Stimulated activated CD8-positive, alpha-beta memory T cell treated with anti-CD3 and anti-CD28 coated beads, Interleukin-12 subunit alpha, Interleukin-12 subunit beta, amount 100 ng/mL, for 1 hour (primary cell): ENCODE data around the gene SRRM2.
"Not testable (repeated sequence)": the region's sequence is repeated elsewhere in the genome, so short reads cannot be mapped to it uniquely, and the experiment has no call there.

Source experiments
- DNase-seq: peaks from one replicate; pipeline ENCODE4 v3.0.0-alpha.2; 2020; ENCODE audit warnings: low read depth

Gene SRRM2

GRCh38 chr16:2715064-2715463, 37.4 kb upstream of the SRRM2 start:
- DNase-seq: no peak

DNA sequence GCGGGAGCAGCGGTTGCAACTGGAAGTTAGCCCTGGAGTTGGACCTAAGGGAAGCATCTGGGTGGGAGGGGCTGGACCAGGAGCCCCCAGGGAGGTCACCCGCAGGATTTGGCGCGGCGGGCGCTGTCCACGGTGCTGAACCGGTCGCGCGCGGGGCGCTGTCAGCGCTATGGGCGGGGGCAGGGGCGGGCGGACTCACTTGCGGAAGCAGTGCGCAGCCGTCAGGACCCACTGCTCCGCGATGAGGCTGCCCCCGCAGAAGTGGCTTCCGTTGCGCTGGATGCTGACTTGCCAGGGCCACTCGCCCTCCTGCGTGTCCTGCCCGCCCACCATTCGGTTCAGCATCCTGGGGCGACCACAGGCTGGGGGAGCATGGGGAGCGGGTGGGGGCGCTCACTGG, 36.9 kb upstream of the SRRM2 start:
- DNase-seq: peak; percentile 69

DNA sequence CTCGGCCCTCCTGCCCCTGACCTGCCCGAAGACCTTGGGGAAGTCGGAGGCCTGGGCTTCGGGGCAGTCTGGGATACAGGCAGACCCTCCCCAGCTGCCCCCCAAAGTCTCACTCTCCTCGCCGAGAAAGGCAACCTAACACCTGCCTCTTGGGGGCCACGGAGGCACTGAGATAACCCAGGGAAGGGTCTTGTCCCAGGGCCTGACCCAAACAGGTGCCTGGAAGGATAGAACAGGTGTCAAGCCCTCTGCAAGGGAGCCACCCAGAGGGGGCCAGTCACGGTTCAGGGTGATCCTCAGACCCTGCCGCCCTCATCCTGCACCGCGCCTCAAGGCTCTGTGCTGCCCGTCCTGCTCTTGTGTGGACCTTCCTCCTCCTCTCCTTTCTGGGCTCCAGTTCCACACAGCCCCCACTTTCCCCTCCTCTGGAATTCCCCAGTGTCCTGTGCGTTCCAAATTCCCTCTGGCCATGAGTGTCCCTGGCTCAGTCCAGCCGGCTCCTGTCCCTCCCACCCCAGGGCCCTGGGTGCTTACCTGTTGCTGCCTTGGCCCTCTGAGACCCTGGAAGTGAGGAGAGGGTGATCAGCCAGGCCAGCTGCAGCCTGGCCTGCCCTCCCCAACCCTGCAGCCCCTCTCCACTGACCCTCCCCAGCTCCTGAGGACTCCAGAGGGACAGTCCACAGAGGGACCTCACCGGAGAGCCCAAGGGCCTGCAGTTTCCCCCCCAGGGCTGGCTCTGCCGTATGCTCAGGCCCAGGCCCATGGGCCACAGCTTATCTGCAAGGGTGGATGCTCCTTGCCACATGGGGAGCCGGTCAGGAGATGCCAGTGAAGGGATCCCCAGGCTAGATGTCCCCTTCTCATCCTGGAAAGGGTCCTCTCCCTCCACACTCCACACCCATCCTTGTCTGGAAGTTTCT, 36.2 kb upstream of the SRRM2 start:
- no peak for DNase-seq

- DNase-seq: no peak
Measured at GRCh38 chr16:2716948-2717347, 35.5 kb upstream of the SRRM2 start.

GRCh38 chr16:2717383-2718263, 34.8 kb upstream of the SRRM2 start:
- DNase-seq: no peak

DNA sequence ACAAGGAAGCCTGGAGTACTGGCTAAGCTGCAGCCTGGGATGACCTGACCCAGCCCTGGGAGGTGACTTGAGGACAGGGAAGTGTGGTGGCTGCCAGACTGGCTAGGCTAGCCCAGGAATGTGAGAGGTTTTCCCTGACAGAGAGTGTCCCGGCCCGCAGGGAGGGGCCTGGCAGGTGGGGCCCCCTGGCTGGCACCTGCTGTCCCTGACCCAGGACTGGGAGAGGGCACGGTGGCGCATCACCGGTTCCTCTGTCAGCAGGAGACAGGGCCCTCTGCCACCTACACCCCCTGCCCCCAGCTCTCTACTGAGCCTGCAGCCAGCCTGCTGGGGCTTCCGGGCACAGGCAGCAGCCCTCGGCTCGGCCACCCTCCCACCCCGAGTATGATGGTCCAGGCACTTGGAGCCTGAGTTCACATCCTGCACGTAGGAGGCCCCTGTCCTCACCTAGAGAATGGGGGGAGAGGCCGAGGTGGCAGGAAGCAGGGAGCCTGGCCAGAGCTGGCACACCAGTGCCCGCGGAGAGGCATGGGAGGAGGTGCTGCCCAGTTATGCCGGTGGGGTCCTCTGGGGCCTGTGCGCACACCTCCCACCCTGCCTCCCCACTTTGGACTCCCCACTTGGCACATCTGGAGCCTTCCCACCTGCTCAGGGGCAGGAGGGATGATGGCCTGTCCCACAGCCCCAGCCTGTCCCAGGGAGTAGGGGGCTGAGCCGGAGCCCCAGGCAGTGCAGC, 32.9 kb upstream of the SRRM2 start:
- DNase-seq: no peak

GRCh38 chr16:2720064-2720457, 32.4 kb upstream of the SRRM2 start, which contains the start of gene PRSS27:
PRSS27 (minus strand) TSS chr16:2720224; CDS start chr16:2720160, 64 bp downstream.
- DNase-seq: no peak

- peak; percentile 69 for DNase-seq
Measured at GRCh38 chr16:2720719-2721633, 31.5 kb upstream of the SRRM2 start.

GRCh38 chr16:2721634-2722173, 30.7 kb upstream of the SRRM2 start:
- not testable (repeated sequence) for DNase-seq

DNA sequence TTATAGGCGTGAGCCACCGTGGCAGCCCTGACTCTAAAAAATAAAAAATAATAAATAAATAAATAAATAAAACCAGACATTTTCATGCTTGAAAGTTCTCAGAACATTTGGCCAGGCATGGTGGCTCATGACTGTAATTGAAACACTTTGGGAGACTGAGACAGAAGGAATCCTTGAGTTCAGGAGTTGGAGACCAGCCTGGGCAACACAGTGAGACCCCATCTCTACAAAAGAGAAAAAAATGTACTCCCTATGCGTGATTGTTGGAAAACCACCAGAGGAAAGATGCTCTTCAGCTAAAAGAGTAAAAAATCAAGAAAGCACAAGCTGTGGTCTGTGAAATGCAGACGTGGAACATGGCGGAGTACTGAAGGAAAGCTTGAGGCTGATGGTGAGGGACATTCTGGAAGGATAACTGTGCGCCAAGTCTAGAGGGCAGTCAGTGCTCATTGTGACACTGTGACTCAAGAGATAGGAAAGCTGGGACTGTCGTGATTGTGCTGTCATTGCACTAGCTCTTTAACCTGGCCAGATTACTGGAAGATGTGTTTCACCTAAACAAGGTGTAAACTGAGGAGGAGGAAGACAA, 28.3 kb upstream of the SRRM2 start:
- no peak for DNase-seq

GRCh38 chr16:2724816-2725348, 27.6 kb upstream of the SRRM2 start:
- DNase-seq: no peak

DNA sequence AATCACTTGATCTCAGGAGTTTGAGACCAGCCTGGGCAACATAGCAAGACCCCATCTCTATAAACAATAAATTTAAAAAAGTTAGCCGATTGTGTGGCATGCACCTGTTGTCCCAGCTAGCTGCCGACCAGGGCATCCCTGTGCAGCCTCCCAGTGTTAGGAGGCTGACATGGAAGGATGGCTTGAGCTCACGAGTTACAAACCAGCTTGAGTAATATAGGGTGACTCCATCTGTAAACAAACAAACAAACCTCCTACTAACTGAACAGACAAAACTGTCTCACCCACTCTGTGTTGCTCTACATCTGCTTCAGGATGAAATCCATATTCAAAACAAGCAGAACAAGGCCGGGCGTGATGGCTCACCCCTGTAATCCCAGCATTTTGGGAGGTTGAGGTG, 25.5 kb upstream of the SRRM2 start:
- no peak for DNase-seq

GRCh38 chr16:2728034-2728433, 24.4 kb upstream of the SRRM2 start:
- no peak for DNase-seq

- DNase-seq: no peak
Measured at GRCh38 chr16:2734844-2735515, 17.5 kb upstream of the SRRM2 start.

DNA sequence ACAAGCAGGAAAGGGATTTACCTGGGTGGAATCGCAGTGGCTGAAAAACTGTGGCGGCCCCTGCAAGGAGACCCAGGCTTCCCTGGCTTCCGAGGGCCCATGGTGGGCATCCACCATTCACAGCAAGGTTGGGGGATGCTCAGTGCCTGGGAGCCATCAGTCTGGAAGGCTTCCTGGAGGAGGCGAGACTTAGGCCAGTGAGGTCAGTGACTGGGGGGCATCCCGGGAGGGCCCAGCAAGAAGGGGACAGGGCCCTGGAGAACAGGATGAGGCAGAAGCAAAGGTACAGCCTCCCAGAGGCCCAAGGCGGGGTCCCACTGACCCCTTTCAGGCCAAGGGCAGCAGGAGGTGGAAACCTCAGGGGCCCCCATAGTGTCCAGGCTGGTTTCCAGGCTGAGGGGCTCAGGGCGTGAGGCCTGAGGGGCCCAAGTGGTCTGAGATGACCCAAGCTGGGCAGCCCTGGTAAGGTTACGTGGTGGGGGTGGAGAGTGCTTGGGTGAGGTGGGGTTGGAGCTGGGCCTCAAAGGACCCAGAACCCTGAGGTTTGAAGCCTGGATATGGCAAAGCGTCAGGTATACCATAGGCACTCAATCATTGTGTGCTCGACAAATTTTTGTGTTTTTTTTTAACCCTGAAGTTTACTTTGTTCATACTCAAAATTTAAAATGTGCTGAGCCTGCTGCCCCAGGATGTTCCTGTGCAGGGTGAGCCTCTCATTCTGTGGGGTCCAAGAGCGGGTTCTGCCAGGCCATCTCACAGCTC, 15.8 kb upstream of the SRRM2 start:
- no peak for DNase-seq

DNA sequence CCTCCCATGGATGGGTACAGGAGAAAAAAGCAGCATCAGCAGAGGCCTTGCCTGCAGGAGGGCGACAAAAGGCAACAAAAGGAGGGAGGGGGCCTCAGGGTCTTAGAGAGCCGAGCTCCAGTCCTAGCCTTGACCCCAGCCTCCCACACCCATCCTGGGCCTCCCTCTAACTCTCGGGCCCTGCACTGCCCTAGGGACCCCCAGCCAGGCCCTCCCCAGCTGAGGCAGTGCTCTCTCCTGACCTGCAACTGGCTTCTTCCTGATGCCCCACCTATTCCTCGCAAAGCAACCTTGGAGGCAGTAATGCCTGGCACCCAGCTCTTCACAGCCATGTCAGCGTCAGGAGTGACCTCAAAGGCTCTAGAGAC, 15.2 kb upstream of the SRRM2 start:
- no peak for DNase-seq

DNA sequence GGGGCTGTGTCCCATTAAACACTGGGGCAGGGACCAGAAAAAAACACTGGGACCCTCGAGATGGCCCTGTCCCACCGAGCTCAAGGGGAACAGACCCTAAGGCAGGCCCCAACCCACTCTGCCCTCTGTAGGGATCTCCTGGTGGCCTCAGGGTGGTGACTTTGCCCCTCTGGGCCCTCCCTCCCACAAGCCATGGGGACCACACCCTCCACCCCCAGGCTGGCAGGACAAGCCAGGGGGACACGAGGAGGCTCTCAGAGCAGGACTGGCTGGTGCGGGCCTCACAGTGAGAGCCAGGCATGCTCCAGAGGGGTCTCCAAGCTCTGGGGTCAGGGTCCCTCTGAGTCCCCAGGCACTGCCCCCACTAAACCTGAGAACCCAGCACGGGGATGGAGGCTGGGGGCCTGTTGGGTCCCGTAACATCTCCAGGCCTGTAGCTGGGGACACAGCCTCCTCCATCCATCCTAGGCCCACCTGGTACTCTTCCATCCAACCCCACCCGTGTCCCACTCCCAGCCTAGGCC, 14.5 kb upstream of the SRRM2 start:
- DNase-seq: no peak

DNA sequence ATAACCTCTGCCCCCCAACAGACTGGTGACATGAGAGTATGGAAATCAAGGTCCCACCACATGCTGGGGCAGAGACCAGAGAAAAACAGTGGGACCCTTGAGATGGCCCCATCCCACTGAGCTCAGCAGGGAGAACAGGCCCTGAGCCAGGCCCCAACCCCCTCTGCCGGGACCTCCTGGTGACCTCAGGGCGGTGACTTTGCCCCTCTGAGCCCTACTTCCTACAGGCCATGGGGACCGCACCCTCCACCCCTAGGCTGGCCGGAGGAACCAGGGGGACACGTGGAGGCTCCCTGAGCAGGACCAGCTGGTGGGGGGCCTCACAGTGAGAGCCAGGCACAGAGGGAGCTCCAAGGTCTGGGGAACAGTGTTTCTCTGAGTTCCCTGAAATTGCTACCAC, 13.8 kb upstream of the SRRM2 start:
- DNase-seq: no peak
